Stimulated activated CD8-positive, alpha-beta memory T cell treated with anti-CD3 and anti-CD28 coated beads, Interleukin-12 subunit alpha, Interleukin-12 subunit beta, amount 100 ng/mL, for 24 hours (primary cell): Measurements from ENCODE around the gene PLAGL1.
"Not testable (repeated sequence)": the region's sequence is repeated elsewhere in the genome, so short reads cannot be mapped to it uniquely, and the experiment has no call there.

Source experiments
- DNase-seq: peaks from one replicate; pipeline ENCODE4 v3.0.0-alpha.2; 2020; ENCODE audit errors: extremely low read depth

PLAGL1 gene

GRCh38 chr6:144008120-144008811, at the start of gene PLAGL1:
Gene PLAGL1, minus strand, starts transcription at chr6:144008259. Its CDS starts 60,123 bp downstream, at chr6:143948136.
- DNase-seq: no peak

GRCh38 chr6:144055121-144055931, 47.3 kb upstream of the PLAGL1 start:
- no peak for DNase-seq

- DNase-seq: no peak
These were observed 45.5 kb upstream of the PLAGL1 start for GRCh38 chr6:144053601-144054000.

- no peak for DNase-seq
These were observed 44.4 kb upstream of the PLAGL1 start for GRCh38 chr6:144052488-144052887.

- DNase-seq: no peak
These were observed 41.3 kb upstream of the PLAGL1 start for GRCh38 chr6:144049386-144049785.

- no peak for DNase-seq
These were observed 39.6 kb upstream of the PLAGL1 start for GRCh38 chr6:144047688-144048087.

- DNase-seq: not testable (repeated sequence)
These were observed 38.6 kb upstream of the PLAGL1 start for GRCh38 chr6:144046672-144047071.

GRCh38 chr6:144044989-144045388, 36.9 kb upstream of the PLAGL1 start:
- DNase-seq: not testable (repeated sequence)

- no peak for DNase-seq
These were observed 28.8 kb upstream of the PLAGL1 start for GRCh38 chr6:144036835-144037195.

GRCh38 chr6:144036064-144036834, 28.2 kb upstream of the PLAGL1 start:
- no peak for DNase-seq

- DNase-seq: no peak
These were observed 27.4 kb upstream of the PLAGL1 start for GRCh38 chr6:144035416-144035815.

GRCh38 chr6:144033816-144034735, 26.0 kb upstream of the PLAGL1 start:
- DNase-seq: no peak

- DNase-seq: no peak
These were observed 21.4 kb upstream of the PLAGL1 start for GRCh38 chr6:144029452-144029851.

GRCh38 chr6:144027932-144028587, 20.0 kb upstream of the PLAGL1 start:
- no peak for DNase-seq

- DNase-seq: no peak
These were observed 15.2 kb upstream of the PLAGL1 start for GRCh38 chr6:144023216-144023615.

- DNase-seq: no peak
These were observed 11.9 kb upstream of the PLAGL1 start for GRCh38 chr6:144019929-144020328.

- DNase-seq: no peak
These were observed 9.4 kb upstream of the PLAGL1 start for GRCh38 chr6:144017166-144018094.

GRCh38 chr6:144013486-144013909, 5.4 kb upstream of the PLAGL1 start:
- peak; percentile 24 for DNase-seq

- DNase-seq: no peak
These were observed 4.5 kb upstream of the PLAGL1 start for GRCh38 chr6:144012534-144012933.

GRCh38 chr6:144009628-144010027, 1.6 kb upstream of the PLAGL1 start:
- not testable (repeated sequence) for DNase-seq
